HFFc6 (cell line): ENCODE measurements around the gene NOXA1. TPM values are rescaled to one million over a fixed set of nuclear protein-coding genes. Genes with fewer than 3 reads are reported as not detected.
A peak's percentile ranks its signal among the peaks of the same experiment; 100 is the strongest.

Source experiments
- DNase-seq: peaks from one replicate; pipeline ENCODE4 v3.0.0-alpha.2; 2018
- H3K27ac Mint-ChIP-seq: 2 replicates; pipeline ENCODE4 v1.8.0; 2020; ENCODE audit warnings: mild to moderate bottlenecking, mixed read lengths
- H3K27me3 Mint-ChIP-seq: 2 replicates; pipeline ENCODE4 v1.8.0; 2021; ENCODE audit warnings: mild to moderate bottlenecking, moderate library complexity, mixed read lengths; ENCODE audit not compliant: insufficient read depth
- H3K36me3 Mint-ChIP-seq: 2 replicates; pipeline ENCODE4 v1.8.0; 2021; ENCODE audit warnings: low read depth, mixed read lengths
- H3K4me1 Mint-ChIP-seq: 2 replicates; pipeline ENCODE4 v1.8.0; 2020; ENCODE audit warnings: low read depth, mixed read lengths
- H3K4me3 Mint-ChIP-seq: 2 replicates; pipeline ENCODE4 v1.8.0; 2020; ENCODE audit warnings: mild to moderate bottlenecking, moderate library complexity, mixed read lengths
- H3K9me3 Mint-ChIP-seq: 2 replicates; pipeline ENCODE4 v1.8.0; 2020; ENCODE audit warnings: mild to moderate bottlenecking, mixed read lengths
- CTCF ChIP-seq: fragments of 200-600 bp; sonication (generic); IDR thresholded peaks from 2 replicates; pipeline ENCODE4 v1.5.0; 2021; ENCODE audit warnings: antibody characterized with exemption, mild to moderate bottlenecking
- total RNA-seq, 6 experiments: library from RNA; stranded (reverse); fragmentation: NEBNext Ultra II Directional; extraction: Animal tissue kit (Norgen Biotek cat#: 25700); gene quantifications; 2 replicates in 1 of 6; 3 replicates in 5 of 6; pipeline ENCODE4 v1.2.3, GENCODE V29; 2021

NOXA1 gene
- total RNA-seq, 6 experiments from 2014 or later: 0.09 to 0.36 (median 0.20) TPM; not detected in 1

DNA sequence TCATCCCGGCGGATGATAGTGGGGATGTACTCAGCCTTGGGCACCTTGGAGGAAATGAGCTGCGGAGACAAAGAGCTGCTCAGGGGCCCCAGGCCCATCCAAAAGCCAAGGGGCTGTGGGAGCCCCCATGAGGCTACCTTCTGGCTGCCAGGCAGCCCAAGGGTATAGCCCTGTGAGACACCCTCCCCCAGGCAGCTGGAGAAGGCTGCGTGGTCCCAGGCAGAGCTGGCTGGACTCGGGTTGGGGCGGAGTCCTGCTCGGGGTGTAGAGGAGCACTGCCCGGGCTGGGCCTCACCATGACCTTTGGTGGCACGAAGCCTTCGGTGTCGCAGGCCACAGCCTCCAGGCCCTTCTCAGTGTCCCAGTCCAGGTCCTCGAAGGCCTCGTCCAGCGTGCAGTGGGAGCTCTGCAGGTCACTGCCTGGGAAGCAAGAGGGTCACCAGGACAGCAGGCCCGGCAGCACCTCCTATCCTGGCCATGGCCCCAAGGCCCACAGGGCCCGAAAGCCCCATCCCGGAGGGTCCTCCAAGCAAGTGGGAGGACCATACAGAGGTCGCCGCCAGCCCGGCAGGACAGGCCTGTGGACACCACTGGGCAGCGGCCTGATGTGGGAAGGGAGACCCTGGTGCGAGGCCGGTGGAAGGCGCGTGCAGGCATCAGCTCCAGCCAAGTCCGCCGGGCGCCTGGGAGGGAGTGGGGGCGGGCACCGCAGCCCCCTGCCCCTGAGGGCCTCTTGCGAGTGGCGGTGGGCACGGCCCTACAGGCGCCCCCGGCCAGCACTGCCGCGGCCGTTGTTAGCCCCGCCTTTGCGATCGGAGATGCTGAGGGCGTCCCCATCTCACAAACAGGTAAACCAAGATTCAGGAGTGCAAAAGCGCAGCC, 29.8 kb downstream of the NOXA1 start:
- no peak overlapping the region for H3K4me3 Mint-ChIP-seq
- no peak for TF ChIP-seq CTCF
- H3K27me3 Mint-ChIP-seq: no peaks in the 10 kb centered on the region
- no peaks in the 10 kb centered on the region for H3K9me3 Mint-ChIP-seq
- DNase-seq: no peak
- H3K36me3 Mint-ChIP-seq: no peaks in the 10 kb centered on the region
- H3K4me1 Mint-ChIP-seq: no peaks in the 10 kb centered on the region
- H3K27ac Mint-ChIP-seq: no peak overlapping the region

- Mint-ChIP-seq H3K27me3 (no peaks in the 10 kb centered on the region), H3K27ac (no peak overlapping the region), H3K4me3 (no peak overlapping the region), H3K9me3 (no peaks in the 10 kb centered on the region), H3K4me1 (no peaks in the 10 kb centered on the region), H3K36me3 (no peaks in the 10 kb centered on the region)
- TF ChIP-seq CTCF: no peak
- DNase-seq: peak; percentile 27
Observed at GRCh38 chr9:137453643-137454081, 30.5 kb downstream of the NOXA1 start.

- no peaks in the 10 kb centered on the region for H3K4me1 Mint-ChIP-seq
- no peak overlapping the region for H3K27ac Mint-ChIP-seq
- H3K9me3 Mint-ChIP-seq: no peaks in the 10 kb centered on the region
- no peaks in the 10 kb centered on the region for H3K36me3 Mint-ChIP-seq
- H3K27me3 Mint-ChIP-seq: no peaks in the 10 kb centered on the region
- no peak for DNase-seq
- TF ChIP-seq CTCF: no peak
- H3K4me3 Mint-ChIP-seq: no peak overlapping the region
Observed at GRCh38 chr9:137454145-137454596, 31.0 kb downstream of the NOXA1 start.

- no peak overlapping the region for H3K27ac Mint-ChIP-seq
- no peak for TF ChIP-seq CTCF
- no peak overlapping the region for H3K4me3 Mint-ChIP-seq
- H3K9me3 Mint-ChIP-seq: no peaks in the 10 kb centered on the region
- DNase-seq: no peak
- no peaks in the 10 kb centered on the region for H3K36me3 Mint-ChIP-seq
- H3K27me3 Mint-ChIP-seq: no peaks in the 10 kb centered on the region
- H3K4me1 Mint-ChIP-seq: no peaks in the 10 kb centered on the region
Observed at GRCh38 chr9:137454597-137455358, 31.6 kb downstream of the NOXA1 start.

DNA sequence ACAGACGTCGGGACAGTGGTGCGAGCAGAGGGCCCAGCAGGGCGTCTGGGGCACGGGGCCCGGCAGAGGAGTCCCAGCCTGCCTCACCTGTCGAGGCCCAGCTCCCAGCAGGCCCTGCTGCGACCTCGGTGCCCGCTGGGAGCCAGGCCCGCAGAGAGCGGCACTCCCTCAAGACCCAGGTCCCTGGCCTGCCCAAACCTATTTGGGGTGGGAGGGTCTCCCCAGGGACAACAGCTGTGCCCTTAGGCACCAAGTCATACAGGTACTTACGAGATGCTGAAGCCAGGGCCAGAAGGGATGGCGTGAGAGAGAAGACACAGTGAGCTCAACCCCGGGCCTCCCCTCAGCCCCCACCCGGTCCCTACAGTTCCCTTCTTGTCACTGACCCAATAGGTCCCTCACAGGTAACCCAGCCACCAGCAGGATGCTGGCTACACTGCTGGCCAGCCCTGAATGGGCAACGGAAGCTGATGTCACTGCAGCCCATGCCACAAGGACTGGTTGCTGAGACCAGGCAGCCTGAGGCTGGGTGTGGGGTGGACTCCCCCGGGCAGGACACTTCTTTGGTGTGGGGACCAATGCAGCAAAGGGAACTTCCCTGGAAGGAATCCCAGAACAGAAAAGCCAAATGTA, 32.3 kb downstream of the NOXA1 start:
- Mint-ChIP-seq H3K4me1 (no peaks in the 10 kb centered on the region), H3K27me3 (no peaks in the 10 kb centered on the region), H3K36me3 (no peaks in the 10 kb centered on the region), H3K9me3 (no peaks in the 10 kb centered on the region), H3K4me3 (no peak overlapping the region), H3K27ac (no peak overlapping the region)
- TF ChIP-seq CTCF: no peak
- DNase-seq: no peak
